Fibroblast of lung (primary cell): ENCODE measurements around the gene MIGA2. TPM values are rescaled to one million over a fixed set of nuclear protein-coding genes. Genes with fewer than 3 reads are reported as not detected.

ENCODE experiments used
- DNase-seq, 2 donors: peaks; one replicate each; pipeline versions ENCODE4 v3.0.0 to v3.0.0-alpha.2; 2010; ENCODE audit warnings: low read depth in 2 of 2
- H2AFZ ChIP-seq: 2 replicates; pipeline ENCODE4 v1.5.1; 2012; ENCODE audit warnings: low read length, control low read depth, inconsistent platforms
- H3K27ac ChIP-seq: 2 replicates; pipeline ENCODE4 v1.5.1; 2011; ENCODE audit warnings: low read length, control low read depth; ENCODE audit not compliant: insufficient read depth
- H3K27me3 ChIP-seq: 2 replicates; pipeline ENCODE4 v1.5.1; 2011; ENCODE audit warnings: mild to moderate bottlenecking, low read length; ENCODE audit not compliant: control insufficient read depth, insufficient read depth
- H3K36me3 ChIP-seq: 2 replicates; pipeline ENCODE4 v1.5.1; 2011; ENCODE audit warnings: low read length; ENCODE audit not compliant: control insufficient read depth, insufficient read depth
- H3K4me1 ChIP-seq: 2 replicates; pipeline ENCODE4 v1.5.1; 2011; ENCODE audit warnings: low read length; ENCODE audit not compliant: control insufficient read depth, insufficient read depth; ENCODE audit errors: extremely low read depth
- H3K4me2 ChIP-seq: 2 replicates; pipeline ENCODE4 v1.5.1; 2011; ENCODE audit warnings: low read length, control low read depth; ENCODE audit not compliant: insufficient read depth; ENCODE audit errors: extremely low read depth
- H3K4me3 ChIP-seq, 4 experiments: fragments of 200-600 bp in 1 of 4; sonication (generic) in 1 of 4; replicated peaks in 1 of 4; 2 replicates each; pipeline ENCODE4 v1.5.1; 2011 to 2016; ENCODE audit warnings: low read length in 4 of 4, low read depth in 3 of 4, mild to moderate bottlenecking in 3 of 4, control low read depth in 2 of 4, inconsistent platforms in 1 of 4, mixed read lengths in 1 of 4; ENCODE audit not compliant: insufficient read depth in 1 of 4; ENCODE audit errors: control extremely low read depth in 1 of 4
- H3K79me2 ChIP-seq: 2 replicates; pipeline ENCODE4 v1.5.1; 2012; ENCODE audit warnings: mild to moderate bottlenecking, low read length, inconsistent platforms; ENCODE audit not compliant: control insufficient read depth, insufficient read depth
- H3K9ac ChIP-seq: 2 replicates; pipeline ENCODE4 v1.5.1; 2011; ENCODE audit warnings: mild to moderate bottlenecking, low read length, control low read depth; ENCODE audit not compliant: insufficient read depth
- H3K9me3 ChIP-seq: 2 replicates; pipeline ENCODE4 v1.5.1; 2012; ENCODE audit warnings: low read depth, low read length; ENCODE audit not compliant: control insufficient read depth, insufficient read depth
- H4K20me1 ChIP-seq: 2 replicates; pipeline ENCODE4 v1.5.1; 2011; ENCODE audit warnings: low read length; ENCODE audit not compliant: control insufficient read depth, insufficient read depth; ENCODE audit errors: extremely low read depth
- CTCF ChIP-seq, 2 donors: IDR thresholded peaks in 1 of 2; conservative IDR thresholded peaks in 1 of 2; 1 replicate in 1 of 2; 2 replicates in 1 of 2; pipeline ENCODE4 v1.5.1; 2011 to 2012; ENCODE audit warnings: low read length in 2 of 2, control low read depth in 1 of 2, inconsistent platforms in 1 of 2, low read depth in 1 of 2, mild to moderate bottlenecking in 1 of 2
- EZH2 ChIP-seq: IDR thresholded peaks from 2 replicates; pipeline ENCODE4 v1.5.1; 2012; ENCODE audit warnings: low read length, control low read depth, mild to moderate bottlenecking; ENCODE audit errors: missing control alignments
- polyA plus RNA-seq, 2 donors: library from polyadenylated mRNA; depleted of rRNA in 1 of 2; stranded (reverse) in 1 of 2; unstranded in 1 of 2; fragments of >200 nt; gene quantifications; 2 replicates each; pipeline ENCODE4 v1.2.1, GENCODE V29; 2011 to 2012; ENCODE audit warnings: missing spikeins in 1 of 2
- total RNA-seq: library from RNA; depleted of rRNA; stranded (reverse); fragments of >200 nt; gene quantifications from 2 replicates; pipeline ENCODE4 v1.2.1, GENCODE V29; 2014

The MIGA2 gene
- total and polyA plus RNA-seq, 2 donors (not counting 1 experiment from before 2014, with no cell fraction given): 9.8 to 23.3 TPM

GRCh38 chr9:129098328-129098727 is 61.9 kb downstream of the MIGA2 start:
- Histone ChIP-seq H2AFZ (no peak overlapping the region), H3K9ac (no peak overlapping the region), H3K4me2 (no peak overlapping the region), H3K27me3 (no peaks in the 10 kb centered on the region), H3K27ac (no peak overlapping the region), H3K79me2 (no peaks in the 10 kb centered on the region), H3K36me3 (peaks cover 14% of the 10 kb centered on the region), H3K4me1 (no peaks in the 10 kb centered on the region), H4K20me1 (no peaks in the 10 kb centered on the region), H3K4me3 (no peak overlapping the region), H3K9me3 (no peaks in the 10 kb centered on the region)
- TF ChIP-seq CTCF (conservative IDR thresholded peaks at IDR 0.05 in 1 of 2, IDR thresholded peaks at IDR 0.05 in 1 of 2; ENCODE audit: low read depth in 1 of 2, low read length in 2 of 2): no peak
- no peak for TF ChIP-seq EZH2
- no peak for DNase-seq

- TF ChIP-seq CTCF (conservative IDR thresholded peaks at IDR 0.05 in 1 of 2, IDR thresholded peaks at IDR 0.05 in 1 of 2; ENCODE audit: low read depth in 1 of 2, low read length in 2 of 2): no peak
- no peak for TF ChIP-seq EZH2
- Histone ChIP-seq H3K36me3 (peaks cover 9% of the 10 kb centered on the region), H3K79me2 (no peaks in the 10 kb centered on the region), H3K9ac (no peak overlapping the region), H3K27ac (no peak overlapping the region), H2AFZ (no peak overlapping the region), H3K4me1 (no peaks in the 10 kb centered on the region), H3K4me3 (no peak overlapping the region), H4K20me1 (no peaks in the 10 kb centered on the region), H3K27me3 (no peaks in the 10 kb centered on the region), H3K4me2 (no peak overlapping the region), H3K9me3 (no peaks in the 10 kb centered on the region)
- no peak for DNase-seq
These were observed 64.2 kb downstream of the MIGA2 start for GRCh38 chr9:129100383-129101169.

- Histone ChIP-seq H3K9ac (no peak overlapping the region), H3K36me3 (peaks cover 9% of the 10 kb centered on the region), H4K20me1 (no peaks in the 10 kb centered on the region), H3K9me3 (no peaks in the 10 kb centered on the region), H3K4me1 (no peaks in the 10 kb centered on the region), H3K4me3 (no peak overlapping the region), H3K4me2 (no peak overlapping the region), H3K79me2 (no peaks in the 10 kb centered on the region), H3K27me3 (no peaks in the 10 kb centered on the region), H3K27ac (no peak overlapping the region), H2AFZ (no peak overlapping the region)
- DNase-seq: no peak
- no peak for TF ChIP-seq EZH2
- no peak for TF ChIP-seq CTCF (conservative IDR thresholded peaks at IDR 0.05 in 1 of 2, IDR thresholded peaks at IDR 0.05 in 1 of 2; ENCODE audit: low read depth in 1 of 2, low read length in 2 of 2)
These were observed 64.9 kb downstream of the MIGA2 start for GRCh38 chr9:129101279-129101678.
